Uterus (tissue), 2 donors: ENCODE measurements around the gene UBTF.

Experiments
- CTCF ChIP-seq, 4 experiments: fragments of 200-600 bp in 2 of 4; fragments of 450-650 bp in 2 of 4; sonication (generic) in 2 of 4; IDR thresholded peaks; one replicate each; pipeline ENCODE4 v1.5.1; 2016 to 2019; ENCODE audit warnings: antibody characterized with exemption in 4 of 4, mild to moderate bottlenecking in 2 of 4, moderate library complexity in 1 of 4
- POLR2A ChIP-seq, 2 donors: fragments of 450-650 bp; IDR thresholded peaks; one replicate each; pipeline ENCODE4 v1.6.1; 2016; ENCODE audit warnings: antibody characterized with exemption in 2 of 2, mild to moderate bottlenecking in 1 of 2, moderate library complexity in 1 of 2

- TF ChIP-seq POLR2A (IDR thresholded peaks at IDR 0.05) (no peak), CTCF (IDR thresholded peaks at IDR 0.05) (no peak)
Measured at GRCh38 chr17:44197980-44198720, 21.3 kb downstream of the UBTF start.
